Subcutaneous adipose tissue (tissue), 4 donors: ENCODE results near the gene MTCL1. TPM values are rescaled to one million over a fixed set of nuclear protein-coding genes. Genes with fewer than 3 reads are reported as not detected.

ENCODE experiments used
- total RNA-seq, 4 donors: library from RNA; depleted of rRNA; stranded (reverse); fragments of >200 nt; gene quantifications; one replicate each; pipeline ENCODE4 v1.1.0, GENCODE V29; 2016
- TF ChIP-seq, protein P1 (sequence below): fragments of 450-650 bp; IDR thresholded peaks from one replicate; pipeline ENCODE4 v1.5.1; 2016; ENCODE audit warnings: low read depth, mild to moderate bottlenecking, control low read depth, antibody characterized with exemption, moderate library complexity

Gene MTCL1
- total RNA-seq, 4 donors from 2014 or later: 1.5 to 5.9 (median 2.7) TPM

DNA sequence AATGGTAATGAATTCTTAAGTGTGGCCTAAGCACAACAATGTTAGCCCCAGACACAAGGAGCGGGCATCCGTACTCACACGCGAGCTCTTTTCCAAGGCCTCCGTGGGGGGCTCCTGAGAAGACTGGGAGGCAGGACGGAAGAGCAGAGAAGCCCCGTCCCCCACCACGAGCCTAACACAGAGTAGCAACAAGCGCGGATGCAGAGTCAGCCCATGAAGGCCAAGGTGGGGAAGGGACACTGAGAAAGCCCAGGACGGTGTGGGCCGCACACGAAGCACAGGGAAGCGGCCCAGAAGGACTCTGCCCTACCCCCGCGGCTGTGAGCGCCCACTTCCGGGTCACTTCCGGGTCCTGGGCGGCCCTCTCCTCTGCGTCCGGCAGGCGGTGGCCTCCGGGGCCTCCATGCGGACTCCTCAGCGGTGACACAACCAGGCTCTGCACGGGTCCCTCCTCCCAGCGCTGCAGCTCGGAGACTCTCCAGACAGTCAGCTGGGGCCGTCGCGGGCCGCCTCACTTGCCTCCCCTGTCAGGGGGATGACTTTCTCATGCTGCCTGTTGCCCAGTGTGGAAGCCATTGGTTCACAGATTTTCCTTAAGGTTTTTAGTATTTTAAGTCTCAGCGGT is 151.5 kb downstream of the MTCL1 start:
- TF ChIP-seq, protein P1, sequence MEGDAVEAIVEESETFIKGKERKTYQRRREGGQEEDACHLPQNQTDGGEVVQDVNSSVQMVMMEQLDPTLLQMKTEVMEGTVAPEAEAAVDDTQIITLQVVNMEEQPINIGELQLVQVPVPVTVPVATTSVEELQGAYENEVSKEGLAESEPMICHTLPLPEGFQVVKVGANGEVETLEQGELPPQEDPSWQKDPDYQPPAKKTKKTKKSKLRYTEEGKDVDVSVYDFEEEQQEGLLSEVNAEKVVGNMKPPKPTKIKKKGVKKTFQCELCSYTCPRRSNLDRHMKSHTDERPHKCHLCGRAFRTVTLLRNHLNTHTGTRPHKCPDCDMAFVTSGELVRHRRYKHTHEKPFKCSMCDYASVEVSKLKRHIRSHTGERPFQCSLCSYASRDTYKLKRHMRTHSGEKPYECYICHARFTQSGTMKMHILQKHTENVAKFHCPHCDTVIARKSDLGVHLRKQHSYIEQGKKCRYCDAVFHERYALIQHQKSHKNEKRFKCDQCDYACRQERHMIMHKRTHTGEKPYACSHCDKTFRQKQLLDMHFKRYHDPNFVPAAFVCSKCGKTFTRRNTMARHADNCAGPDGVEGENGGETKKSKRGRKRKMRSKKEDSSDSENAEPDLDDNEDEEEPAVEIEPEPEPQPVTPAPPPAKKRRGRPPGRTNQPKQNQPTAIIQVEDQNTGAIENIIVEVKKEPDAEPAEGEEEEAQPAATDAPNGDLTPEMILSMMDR: no peak

DNA sequence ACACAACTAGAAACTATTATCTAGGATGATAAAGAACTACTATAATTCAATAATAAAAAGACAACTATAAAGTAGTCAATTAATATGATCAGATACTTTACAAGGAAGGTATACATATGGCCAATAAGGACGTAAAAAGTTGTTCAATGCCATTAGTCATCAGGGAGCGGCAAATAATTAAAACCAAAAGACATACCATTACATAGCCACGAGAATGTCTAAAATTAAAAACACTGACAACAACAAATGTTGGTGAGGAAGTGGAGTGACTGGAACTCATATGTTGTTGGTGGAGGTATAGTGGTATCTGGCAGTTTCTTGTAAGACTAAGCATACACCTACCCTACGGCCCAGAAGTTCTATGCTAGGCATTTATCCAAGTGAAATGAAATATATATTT is 152.4 kb downstream of the MTCL1 start:
- TF ChIP-seq, protein P1: no peak

DNA sequence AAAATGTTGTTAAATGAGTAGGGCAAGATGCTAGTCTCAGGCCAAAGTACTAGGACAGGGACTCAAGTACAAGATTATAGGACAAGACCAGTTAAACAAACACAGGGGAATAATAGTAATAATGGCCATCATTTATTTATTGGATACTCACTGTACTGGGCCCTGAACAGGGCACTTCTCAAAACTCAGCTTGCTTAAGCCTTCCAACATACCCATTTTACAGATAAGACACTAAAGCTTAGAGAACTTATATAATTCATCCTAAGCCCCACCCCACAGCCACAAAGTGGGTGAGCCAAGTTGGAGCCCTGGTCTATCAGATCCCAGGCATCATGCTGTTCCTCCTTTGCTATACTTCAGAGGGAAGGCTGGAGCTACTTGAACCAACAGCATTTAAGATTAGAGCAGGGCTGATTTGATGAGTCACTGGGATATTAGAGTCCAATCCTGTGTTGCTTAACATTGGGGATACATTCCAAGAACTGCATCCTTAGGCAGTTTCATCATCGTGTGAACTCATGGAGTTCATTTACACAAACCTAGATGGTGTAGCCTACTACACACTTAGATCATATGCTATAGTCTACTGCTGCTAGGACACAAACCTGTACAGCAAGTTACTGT is 153.6 kb downstream of the MTCL1 start:
- TF ChIP-seq, protein P1: no peak

DNA sequence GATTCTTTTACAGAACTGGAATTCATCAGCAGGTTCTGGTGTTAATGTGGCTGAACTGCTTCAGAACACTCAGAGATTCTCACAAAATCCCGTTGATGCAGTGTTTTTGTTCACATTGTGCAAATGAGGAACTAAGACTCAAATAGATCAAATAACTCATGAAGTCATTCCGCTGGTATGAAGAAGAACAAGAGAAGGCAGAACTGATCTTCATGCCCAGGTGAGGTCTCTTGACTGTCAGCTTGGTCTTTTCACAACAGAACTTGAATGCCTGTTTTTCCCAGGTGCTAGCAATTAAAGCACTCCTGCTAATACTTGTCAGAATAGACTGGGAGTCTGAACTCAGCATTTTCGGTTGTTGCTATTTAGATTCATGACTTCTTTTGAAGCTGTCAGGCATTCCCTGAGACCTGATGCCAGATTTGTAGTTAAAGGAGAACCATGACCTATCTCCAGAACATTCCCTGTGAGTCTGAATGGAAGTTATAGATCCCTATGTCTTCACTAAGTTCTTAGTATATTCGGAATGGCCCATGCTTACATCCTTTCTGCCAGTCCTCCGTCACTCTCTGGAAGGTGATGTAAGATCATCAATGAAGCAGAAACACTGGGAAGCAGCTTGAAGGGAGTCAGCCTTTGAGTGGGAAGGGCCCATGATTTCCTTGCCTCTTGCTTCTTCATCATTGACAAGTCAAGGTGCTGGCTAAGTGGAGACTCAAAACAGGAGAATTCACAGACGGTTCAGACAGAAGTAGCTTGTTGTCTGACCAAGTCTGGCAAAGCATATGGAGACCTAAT is 155.7 kb downstream of the MTCL1 start:
- TF ChIP-seq, protein P1: no peak

DNA sequence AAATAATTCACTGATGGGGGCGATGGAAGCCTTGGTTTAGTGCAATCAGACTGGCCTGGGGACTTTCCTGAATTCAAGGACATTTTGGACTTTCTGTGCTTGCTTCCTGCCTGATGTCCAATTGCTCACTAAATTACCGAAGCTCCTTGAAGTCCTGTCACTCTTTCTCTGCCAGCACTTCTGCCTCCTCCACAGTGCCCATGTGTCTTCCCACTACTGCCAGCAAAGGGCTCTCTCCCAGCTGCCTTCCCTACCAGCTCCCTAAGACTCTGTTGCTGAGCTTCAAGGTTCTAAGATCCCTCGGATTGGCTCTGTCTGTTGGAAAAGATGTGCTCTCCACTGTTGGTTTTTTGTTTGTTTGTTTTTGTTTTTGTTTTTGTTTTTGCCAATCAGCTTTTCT is 158.1 kb downstream of the MTCL1 start:
- TF ChIP-seq, protein P1: no peak

DNA sequence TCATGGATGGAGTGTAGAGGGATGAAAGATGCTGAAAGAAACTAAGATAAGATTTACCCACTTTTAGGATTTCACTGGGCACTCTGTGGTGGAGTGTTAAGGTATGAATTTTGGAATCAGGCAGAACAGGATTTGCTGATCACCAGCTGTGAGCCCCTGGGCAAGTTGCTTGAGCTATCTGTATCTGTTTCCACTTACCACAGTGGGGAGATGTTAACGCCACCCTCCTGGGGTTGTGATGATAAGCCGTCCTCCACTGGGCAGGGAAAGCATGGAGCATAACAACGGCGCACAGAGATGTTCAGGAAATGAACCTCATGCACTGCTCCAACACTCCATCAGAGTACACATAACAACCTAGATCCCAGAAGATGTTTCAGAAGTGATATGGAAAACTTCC is 160.6 kb downstream of the MTCL1 start:
- TF ChIP-seq, protein P1: no peak

DNA sequence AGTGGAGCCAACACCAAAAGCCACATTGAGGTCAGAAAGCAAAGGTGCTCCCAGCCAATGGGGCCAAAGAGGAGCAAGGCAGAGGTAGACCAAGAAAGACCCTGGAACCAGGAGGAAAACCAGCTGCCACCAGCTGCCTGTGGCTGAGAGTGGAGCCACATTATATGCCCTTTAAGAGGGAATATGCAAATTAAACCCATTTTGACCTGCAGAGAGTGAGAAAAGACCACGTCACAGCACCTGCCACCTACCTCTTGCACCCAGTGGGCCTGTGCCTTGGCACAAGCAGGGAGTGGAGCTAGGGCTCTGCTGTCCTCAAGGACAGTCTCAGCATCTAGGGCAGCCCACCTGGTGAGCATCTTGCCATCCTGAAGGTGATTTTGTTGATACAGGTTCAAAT is 161.3 kb downstream of the MTCL1 start:
- TF ChIP-seq, protein P1: no peak
